IPS-NIHi11 (cell line): ENCODE measurements around the gene UQCR11.

Experiments used
- DNase-seq: peaks from one replicate; pipeline ENCODE4 v3.0.0; 2012; ENCODE audit warnings: mixed read lengths, low spot score

Gene UQCR11

GRCh38 chr19:1634938-1635243 lies 29.6 kb upstream of the UQCR11 start:
- DNase-seq, result no peak

GRCh38 chr19:1634242-1634937 lies 29.1 kb upstream of the UQCR11 start:
- DNase-seq, result no peak

- no peak for DNase-seq
These were observed 28.1 kb upstream of the UQCR11 start for GRCh38 chr19:1633269-1633826.

- DNase-seq, result no peak
These were observed 27.4 kb upstream of the UQCR11 start for GRCh38 chr19:1632462-1633268.

- DNase-seq, result no peak
These were observed 26.4 kb upstream of the UQCR11 start for GRCh38 chr19:1631557-1632100.

GRCh38 chr19:1630811-1631210 lies 25.5 kb upstream of the UQCR11 start:
- DNase-seq, result no peak

GRCh38 chr19:1630012-1630411 lies 24.8 kb upstream of the UQCR11 start:
- DNase-seq, result no peak

GRCh38 chr19:1629256-1629808 lies 24.1 kb upstream of the UQCR11 start:
- no peak for DNase-seq

GRCh38 chr19:1627194-1627593 lies 21.9 kb upstream of the UQCR11 start:
- DNase-seq, result no peak

GRCh38 chr19:1626417-1627010 lies 21.3 kb upstream of the UQCR11 start:
- no peak for DNase-seq

GRCh38 chr19:1624458-1624857 lies 19.2 kb upstream of the UQCR11 start:
- DNase-seq, result peak; percentile 88

- no peak for DNase-seq
These were observed 17.3 kb upstream of the UQCR11 start for GRCh38 chr19:1622541-1622940.

GRCh38 chr19:1622007-1622406 lies 16.7 kb upstream of the UQCR11 start:
- DNase-seq, result no peak

- no peak for DNase-seq
These were observed 16.3 kb upstream of the UQCR11 start for GRCh38 chr19:1621574-1621973.

GRCh38 chr19:1621021-1621420 lies 15.8 kb upstream of the UQCR11 start:
- DNase-seq, result no peak

- DNase-seq, result no peak
These were observed 15.2 kb upstream of the UQCR11 start for GRCh38 chr19:1620502-1620901.

GRCh38 chr19:1619703-1620102 lies 14.4 kb upstream of the UQCR11 start:
- DNase-seq, result no peak

- no peak for DNase-seq
These were observed 13.8 kb upstream of the UQCR11 start for GRCh38 chr19:1619094-1619439.

GRCh38 chr19:1618157-1619093 lies 13.2 kb upstream of the UQCR11 start:
- peak; percentile 90 for DNase-seq

GRCh38 chr19:1616875-1617274 lies 11.6 kb upstream of the UQCR11 start:
- DNase-seq, result no peak

GRCh38 chr19:1616396-1616795 lies 11.1 kb upstream of the UQCR11 start:
- DNase-seq, result no peak
